GM19468 (cell line): ENCODE results near the gene JAM3.

Experiments
- ATAC-seq: cut with Tn5 transposase; IDR thresholded peaks from one replicate; pipeline ENCODE4 v1.9.1; 2021; ENCODE audit warnings: mild to moderate bottlenecking, moderate library complexity, moderate number of reproducible peaks; ENCODE audit not compliant: unreplicated experiment; ENCODE audit errors: extremely low read depth

Gene JAM3

DNA sequence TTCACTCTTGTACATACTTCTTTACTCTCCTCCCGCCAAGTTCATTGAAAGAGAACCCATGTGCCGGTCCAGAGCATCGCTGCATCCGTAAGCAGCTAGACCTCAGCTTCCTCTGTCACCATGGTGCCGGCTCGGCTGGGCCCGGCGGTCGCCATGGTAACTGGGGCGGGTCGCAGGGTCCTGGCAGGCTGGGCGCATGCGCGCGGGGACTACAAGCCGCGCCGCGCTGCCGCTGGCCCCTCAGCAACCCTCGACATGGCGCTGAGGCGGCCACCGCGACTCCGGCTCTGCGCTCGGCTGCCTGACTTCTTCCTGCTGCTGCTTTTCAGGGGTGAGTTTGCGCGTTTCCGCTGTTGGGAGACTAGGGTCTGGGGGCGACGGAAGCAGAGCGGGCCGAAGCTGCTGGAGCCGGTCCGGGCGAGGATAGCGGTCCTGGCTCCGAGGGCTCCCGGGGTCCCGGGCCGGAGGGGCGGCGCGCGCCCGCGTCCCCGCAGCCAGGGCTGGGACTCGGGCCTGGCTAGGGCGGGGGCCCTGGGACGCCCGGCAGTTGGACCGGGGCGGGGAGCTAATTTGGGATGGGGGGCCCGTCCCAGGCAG lies at the start of gene JAM3:
Gene JAM3 (plus strand): TSS at position 244 of the 597 bp plus-strand sequence. CDS start 12 bp downstream, at position 256.
- ATAC-seq = peak; percentile 80

DNA sequence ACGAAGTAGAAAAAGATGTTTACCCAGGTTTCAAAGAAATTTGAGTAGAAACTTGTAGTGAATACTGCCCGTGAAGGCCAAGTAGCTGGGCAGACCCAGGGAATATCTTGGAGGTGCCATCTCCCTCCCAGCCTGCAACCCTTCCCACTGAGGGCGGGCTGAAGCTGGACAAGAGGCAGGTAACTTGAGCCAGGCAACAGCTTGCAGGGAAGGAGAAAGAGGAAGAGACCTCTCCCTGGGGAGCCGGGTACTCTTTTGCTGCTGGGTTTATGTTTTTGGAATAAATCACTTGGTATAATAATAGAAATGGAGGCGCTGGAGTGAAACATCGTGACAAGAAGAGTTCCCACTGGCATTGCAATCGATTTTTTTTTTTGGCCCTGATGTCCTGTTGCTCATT lies 49.4 kb upstream of the JAM3 start:
- no peak for ATAC-seq

DNA sequence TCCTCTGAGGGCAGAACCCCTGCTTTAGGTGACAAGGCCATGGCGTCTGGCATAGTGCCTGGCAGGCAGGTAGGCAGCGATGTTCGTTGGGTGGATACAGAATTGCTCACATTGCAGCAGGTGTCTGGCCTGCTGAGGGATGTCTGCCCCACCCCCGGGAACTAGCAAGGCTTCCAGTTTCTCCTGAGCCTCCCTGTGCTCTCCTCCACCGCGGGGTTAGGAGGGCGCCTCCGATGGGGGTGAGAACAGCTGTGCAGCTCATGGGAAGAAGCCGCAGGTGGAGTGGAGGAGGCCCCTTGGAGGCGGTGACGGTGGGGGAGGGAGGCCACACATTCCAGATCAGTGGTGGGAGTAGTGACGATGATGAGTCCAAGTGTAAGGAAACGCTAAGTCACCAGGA lies 48.3 kb upstream of the JAM3 start:
- ATAC-seq = no peak

DNA sequence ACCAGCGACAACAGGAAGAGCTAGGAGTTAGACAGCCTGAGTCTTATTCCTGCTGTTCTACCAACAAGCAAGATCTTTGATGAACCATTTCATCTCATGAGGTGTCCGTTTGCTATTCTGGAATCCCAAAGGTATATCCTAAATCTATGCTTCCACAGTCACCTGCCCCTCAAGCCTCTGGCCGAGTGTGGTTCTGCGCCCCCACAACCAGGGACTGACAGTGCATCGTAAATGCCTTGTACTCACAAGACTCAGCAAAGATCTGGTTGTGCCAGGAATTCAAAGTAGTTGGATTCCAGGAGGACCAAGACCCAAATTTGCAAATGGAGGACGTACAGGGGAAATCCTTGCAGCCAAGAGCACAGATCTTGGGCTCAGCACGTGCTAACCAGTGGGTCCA lies 47.5 kb upstream of the JAM3 start:
- ATAC-seq = no peak

DNA sequence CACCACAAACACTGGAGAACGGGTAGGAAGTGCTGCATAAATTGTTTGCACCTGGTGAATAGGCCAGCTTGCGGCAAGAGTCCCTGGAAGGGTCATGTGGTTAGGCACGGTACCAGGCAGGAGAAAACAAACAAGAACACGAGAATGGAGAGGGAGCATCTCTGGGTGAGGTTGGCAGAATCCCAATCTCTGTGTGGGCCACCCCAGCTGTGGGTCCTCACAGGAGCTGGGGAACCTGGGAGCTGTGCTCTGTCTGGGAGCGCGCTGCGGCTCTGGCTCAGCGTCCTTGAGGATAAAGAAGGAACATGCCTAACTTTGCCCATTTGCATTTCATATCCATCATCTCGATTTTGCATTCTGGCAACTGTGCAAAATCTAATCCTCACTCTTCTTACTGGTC lies 46.1 kb upstream of the JAM3 start:
- no peak for ATAC-seq

DNA sequence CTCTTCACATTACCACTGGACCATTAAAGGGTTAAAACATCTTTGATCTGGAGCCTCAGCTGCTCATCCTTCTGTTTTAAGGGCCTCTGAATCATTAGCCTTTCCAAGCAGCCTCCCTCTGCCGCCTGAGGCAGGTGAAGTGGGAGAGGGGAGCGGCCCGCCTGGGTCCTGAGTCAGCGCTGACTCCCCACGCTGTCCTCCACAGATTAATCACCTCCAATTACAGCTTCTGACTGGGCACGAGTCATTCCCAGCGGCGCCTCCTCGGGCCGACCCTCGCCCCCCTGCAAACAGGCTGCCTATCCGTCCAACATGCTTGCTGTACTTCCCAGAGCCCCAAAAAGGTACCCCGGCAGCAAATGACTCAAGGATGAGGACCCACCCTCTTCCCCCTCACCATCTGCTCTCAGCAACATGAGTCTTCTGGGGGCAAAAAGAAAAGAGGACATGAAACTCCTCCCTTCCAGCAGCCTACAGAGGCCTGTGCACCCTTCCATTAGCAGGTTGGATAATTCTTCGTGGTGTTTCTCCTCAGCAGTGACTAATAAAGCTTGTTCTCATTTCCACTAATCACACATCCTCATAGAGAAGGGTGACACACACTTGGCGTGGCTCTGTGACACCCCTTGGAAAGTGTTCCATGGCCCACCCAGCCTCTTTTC lies 44.3 kb upstream of the JAM3 start:
- ATAC-seq = no peak

DNA sequence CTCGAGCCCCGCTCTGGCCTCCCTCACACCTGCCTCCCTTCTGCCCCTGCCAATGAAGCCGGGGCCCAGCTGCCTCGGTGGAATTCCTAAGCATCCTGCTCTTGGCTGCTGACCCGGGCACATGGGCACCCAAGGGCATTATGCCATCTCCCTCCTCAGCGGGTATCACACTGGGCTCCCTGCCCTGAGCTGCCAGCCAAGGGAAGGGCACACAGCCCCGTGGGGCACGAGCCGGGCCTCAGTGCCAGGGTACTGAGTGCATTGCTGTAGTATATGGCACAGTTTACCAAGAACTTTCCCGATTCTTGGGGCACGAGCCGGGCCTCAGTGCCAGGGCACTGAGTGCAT lies 43.8 kb upstream of the JAM3 start:
- ATAC-seq = no peak

DNA sequence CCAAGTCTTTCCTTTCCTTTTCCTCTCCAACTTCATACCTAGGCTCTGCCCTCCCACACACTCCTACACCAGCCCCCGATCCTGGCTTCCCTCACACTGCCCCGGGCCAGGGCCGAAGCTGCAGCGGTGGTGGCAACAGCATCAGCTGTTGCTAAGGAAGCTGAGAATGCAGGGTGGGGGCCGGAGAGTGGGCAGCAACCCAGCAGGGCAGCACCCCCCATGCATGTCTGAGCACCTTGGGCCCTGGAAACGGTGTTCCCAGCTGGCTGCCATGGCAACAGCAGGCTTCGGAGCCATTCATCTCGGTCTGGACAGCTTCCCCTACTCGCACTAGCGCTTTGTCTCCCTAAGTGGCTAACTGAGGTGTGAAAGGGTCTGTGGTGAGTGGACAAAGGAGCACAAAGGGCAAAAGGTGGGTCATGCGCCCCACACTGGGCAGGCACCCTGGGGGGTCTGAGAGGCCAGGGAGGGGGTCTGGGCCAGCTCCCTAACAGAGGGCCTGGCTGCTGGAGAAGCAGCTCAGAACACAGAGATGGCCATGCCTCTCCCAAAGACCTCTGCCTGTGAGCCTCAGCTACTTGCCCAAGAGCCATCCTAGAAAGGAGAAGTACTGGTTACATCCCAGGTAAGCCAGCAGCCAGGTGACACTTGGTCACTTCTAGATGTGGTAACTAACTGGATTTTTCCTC lies 42.1 kb upstream of the JAM3 start:
- no peak for ATAC-seq

DNA sequence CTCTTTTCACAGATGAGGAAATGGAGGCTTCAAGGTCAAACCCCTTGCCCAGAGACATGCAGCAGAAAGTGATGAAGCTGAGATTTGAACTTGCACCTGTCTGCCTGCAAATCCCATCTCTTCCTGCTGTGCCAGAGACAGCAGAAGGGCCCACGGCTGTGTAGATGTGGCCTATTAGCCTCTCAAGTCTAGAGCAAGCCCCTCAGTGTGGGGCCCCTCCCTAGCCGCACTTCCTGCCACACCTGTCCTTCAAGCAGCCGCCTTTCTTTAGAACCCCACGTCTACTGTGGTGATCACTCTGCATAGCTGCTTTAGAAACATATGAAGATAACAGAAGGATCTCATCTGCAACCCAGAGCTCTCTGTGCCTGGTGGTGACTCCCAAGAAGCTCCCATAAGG lies 41.2 kb upstream of the JAM3 start:
- no peak for ATAC-seq

DNA sequence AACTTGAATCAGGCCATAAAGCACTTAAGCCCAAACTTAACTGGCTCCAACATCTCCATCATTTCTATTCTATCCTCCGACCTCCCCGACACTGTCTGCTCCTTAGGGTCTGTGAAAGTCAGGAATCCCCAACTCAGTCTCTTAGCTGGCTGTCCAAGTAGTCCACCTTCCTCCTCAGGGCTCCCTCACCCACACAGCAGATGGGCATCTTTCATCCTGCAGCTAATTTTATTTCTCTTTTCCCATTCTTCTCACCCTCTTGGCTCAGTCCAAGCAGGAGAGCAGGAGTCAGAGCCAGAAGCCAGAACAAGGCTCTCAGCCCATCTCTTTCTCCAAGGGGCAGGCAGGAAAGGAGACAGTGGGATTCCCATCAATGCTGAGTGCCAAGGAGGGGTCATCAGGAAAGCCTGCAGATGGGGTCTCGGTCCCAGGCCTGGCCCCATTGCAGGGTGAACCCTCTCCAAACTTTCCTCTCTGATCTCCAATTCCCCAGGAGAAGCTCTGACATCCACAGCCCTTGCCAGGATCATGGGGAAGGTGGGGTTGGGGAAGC lies 40.4 kb upstream of the JAM3 start:
- ATAC-seq = no peak

DNA sequence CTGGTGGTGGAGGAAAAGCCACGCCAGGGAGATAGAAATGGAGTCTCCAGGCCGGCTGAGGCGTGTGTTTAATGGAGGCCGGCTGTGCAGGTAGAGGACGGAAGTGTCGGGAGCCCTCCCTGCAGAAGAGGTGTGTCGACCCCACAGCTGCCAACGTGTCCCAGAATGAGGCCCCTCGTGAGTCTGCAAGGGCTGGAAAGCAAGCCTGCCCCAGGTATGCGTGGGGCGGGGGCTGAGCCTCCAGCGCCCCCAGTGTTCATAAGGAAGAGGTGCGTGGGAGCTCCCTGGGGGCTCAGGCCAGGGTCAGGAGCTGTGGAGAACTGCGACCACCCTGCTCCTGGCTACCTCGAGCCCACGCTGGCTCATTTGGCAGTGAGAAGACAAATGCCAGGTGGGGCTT lies 38.0 kb upstream of the JAM3 start:
- ATAC-seq = no peak

DNA sequence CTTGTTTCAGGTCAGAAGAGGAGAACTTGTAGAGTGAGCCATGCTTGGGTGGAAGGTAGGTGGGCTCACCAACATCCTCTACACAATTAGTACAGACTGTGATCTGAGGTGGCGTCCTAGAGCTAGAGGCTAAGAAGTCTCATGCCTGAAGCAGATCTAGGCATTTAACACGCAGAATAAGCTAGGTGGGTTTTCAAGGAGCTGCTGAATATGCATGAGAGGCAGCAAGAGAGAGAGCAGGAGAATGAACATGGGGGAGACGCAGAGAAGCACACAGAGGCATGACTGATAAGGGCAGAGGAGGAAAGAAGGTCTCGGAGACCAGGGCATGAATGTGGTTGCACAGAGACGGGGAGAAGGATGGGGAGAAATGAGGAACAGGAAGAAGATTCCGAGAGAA lies 36.8 kb upstream of the JAM3 start:
- no peak for ATAC-seq

DNA sequence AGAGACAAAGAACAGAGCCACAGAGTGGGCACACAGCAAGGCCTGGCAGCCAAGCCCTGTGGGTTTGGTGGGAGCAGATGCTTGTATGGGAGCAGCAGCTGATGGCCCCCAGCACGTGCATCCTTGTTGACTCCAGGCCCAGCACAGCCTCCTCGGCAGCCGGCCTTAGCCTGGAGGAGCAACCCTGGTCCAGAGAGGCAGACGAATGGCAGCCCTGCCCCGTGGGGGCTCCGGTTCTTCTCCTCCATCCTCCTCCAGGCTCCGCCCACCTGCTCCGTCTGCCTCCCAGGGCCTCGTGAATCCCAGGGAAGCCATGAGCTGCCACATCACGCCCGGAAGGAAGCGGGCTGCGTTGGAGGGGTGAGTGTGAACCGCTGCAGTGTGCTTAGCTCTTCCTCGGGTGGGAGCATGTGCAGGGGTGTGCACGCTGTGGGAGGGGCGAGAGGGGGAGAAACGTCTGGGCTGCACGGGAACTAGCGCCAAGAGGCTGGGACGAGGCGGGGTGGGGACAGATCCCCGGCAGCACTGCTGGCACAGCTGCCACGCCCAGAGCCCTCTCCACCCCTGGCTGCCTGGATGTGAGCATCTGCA lies 36.3 kb upstream of the JAM3 start:
- no peak for ATAC-seq

DNA sequence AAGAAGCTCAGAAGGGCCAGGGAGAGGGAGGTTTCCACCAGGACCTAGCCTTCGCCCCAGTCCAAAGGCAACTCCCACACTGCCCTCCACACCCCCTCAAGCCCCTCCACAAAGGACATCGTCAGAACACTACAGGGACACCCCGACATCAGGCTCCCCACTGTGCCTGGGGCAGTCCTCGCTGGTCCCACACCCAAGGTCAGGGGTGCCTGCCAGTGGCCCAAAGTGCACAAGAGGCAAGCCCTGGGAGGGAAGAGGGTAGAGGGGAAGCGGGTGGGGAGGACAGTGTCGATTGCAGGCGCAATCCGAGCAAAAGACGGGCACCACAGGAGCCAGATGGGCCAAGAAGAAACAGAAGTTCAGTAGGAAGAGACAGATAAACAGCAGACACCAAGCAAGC lies 35.6 kb upstream of the JAM3 start:
- no peak for ATAC-seq

DNA sequence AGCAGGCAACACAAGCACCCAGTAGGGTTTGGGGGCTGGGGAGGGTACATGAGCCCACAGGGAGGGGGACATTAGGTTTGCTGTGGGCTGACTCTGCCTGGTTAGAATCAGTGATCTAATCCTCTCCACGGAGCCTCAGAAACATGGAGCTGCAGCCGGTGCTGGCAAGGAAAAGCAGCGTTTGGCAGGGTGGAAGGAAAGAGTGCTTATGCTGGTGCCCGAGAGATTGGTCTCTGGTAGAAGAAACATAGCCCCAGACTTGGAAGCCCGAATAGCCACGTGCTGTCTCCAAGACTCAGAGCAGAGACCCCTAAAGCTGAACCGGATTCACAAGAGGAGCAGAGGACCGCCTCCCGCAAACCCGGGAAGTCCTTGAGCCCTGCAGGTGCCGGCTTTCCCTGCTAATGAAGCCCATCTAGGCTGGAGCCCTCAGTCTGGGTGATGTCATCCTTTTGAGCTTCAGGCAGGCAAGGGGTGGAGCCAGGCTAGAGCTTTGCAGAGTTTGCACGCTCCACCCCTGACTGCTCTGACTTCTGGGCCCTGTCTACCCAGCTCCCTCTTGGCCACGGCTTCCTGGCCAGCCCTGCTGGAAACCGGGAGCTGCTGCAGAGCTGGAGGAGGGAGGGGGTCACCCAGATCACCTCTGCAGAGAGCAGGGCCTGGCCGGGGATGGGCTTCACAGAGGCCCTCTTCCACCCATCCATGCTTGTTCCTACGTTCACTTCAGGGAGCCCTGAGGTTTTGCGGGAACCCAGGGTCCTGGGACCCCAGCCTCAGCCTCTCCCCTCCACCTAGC lies 35.0 kb upstream of the JAM3 start:
- no peak for ATAC-seq

DNA sequence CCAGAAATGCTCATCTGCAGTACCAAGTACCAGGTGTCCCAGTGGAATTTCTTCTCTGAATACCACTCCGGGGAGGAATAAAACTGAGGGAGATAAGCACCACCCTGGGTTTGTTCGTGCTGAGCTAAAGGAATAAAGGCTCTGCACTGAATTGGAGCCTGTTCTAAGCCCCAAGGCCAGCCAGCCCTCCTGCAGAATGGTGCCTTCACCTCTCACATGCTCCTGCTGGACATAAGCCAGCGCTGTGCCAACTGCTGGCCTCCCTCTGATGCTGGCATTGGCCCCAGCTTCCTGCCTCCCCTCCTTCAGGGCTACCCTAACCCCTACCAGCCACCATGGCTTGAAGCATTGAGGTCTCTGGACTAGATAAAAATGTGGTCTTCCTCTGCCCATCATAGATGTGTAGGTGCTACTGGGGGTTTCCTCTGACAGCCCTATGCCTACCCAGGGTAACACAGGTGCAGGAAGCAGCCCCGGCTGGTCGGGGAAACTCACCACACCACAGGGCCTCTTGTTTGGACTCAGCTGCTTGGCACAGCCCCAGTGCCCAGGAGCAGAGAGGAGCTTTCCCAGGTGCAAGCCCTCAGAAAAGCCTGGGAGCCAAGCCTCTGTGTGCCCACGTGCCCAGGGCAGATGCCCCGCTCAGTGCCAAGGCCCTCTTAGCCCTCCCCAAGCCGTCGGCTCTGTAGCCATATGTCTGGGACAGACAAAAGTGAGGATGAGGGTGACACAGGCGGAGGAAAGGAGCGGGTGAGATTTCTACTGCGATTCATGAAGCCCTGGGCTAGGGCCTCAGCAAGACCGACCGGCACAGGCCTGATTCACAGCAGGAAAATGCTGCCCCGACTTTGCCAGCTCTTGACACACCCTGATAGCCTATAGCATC lies 34.1 kb upstream of the JAM3 start:
- ATAC-seq = no peak

DNA sequence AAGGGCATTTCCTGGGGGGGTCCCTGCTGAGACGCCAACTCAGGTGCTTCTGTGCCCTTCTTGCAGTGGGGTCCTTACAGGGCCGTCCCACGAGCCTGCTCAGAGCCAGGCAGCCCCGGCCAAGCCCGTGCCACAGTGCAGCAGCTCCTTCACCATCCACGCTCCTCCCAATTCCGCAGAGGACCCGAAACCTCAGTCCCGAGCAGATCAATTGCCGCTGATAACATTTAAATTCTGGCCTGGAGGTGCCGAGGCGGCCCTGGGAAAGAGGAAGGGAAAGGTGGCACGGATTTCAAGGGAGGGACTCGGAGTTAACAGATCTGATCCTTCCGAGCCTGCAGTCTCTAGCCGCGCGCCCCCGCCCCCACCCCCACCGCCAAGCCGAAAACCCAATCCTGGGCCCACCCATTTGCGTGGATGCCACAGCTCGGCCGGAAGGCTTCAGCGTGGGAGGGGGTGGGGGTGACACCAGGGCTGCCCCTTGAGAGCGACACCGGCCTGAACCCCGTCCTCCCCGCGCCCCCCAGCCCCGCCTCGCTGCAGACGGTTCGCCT lies 32.3 kb upstream of the JAM3 start:
- ATAC-seq = no peak

DNA sequence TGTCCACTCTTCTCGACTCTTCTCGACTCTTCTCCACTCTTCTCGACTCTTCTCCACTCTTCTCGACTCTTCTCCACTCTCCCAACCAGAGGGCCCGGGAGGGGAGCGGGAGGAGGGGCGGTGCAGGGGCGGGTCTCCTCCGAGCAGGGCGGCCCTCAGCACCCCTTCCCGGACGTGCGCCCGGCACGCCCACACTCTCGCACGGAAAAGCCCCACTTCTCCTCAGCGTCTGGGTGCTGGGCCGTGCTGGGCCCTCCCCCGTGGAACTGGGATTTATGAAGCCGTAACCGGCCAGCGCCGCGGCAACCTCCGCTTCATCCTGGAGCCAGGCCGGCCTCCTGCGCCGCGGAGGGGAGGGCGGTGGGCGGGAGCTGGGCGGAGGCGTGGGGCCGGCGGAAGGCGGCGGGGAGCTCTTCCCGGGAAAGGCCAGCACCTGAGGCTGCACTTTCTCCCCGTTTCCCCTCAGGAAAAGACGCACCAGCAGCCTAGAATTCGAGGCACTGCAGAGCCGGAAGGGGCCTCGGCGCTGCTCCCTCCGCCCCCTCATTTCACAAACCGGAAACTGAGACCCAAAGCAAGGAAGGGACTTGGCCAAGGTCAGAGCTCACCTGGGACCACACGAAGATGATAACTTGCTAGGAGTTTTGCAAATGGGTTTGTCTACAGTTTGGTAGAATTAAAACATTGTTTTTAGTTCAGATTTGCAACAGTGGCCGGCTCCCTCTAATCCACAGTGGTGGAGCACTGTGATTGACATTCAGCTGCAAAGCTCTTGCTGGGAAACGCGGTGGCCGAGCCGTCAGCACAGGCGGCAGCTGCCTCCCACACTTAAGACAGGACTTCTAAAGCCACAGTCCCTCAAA lies 31.6 kb upstream of the JAM3 start:
- ATAC-seq = peak; percentile 20
